ENCODE measurements around the gene EPB41L1.
A peak's percentile ranks its signal among the peaks of the same experiment; 100 is the strongest.
"Not testable (repeated sequence)": the region's sequence is repeated elsewhere in the genome, so short reads cannot be mapped to it uniquely, and the experiment has no call there.

EPB41L1 gene

GRCh38 chr20:36126836-36127527 is 27.6 kb upstream of the EPB41L1 start:
- no peak for DNase-seq (ENCODE audit: low read depth in 2 of 2)

- DNase-seq (ENCODE audit: low read depth in 2 of 2), result no peak
These were observed 25.9 kb upstream of the EPB41L1 start for GRCh38 chr20:36128463-36129159.

- no peak for DNase-seq (ENCODE audit: low read depth in 2 of 2)
These were observed 25.4 kb upstream of the EPB41L1 start for GRCh38 chr20:36129160-36129543.

GRCh38 chr20:36130390-36130789 is 24.1 kb upstream of the EPB41L1 start:
- no peak for DNase-seq (ENCODE audit: low read depth in 2 of 2)

- no peak for DNase-seq (ENCODE audit: low read depth in 2 of 2)
These were observed 21.7 kb upstream of the EPB41L1 start for GRCh38 chr20:36132802-36133211.

GRCh38 chr20:36133821-36134220 is 20.7 kb upstream of the EPB41L1 start:
- no peak for DNase-seq (ENCODE audit: low read depth in 2 of 2)

GRCh38 chr20:36135159-36135558 is 19.4 kb upstream of the EPB41L1 start:
- DNase-seq (ENCODE audit: low read depth in 2 of 2), result no peak

GRCh38 chr20:36135821-36136220 is 18.7 kb upstream of the EPB41L1 start:
- DNase-seq (ENCODE audit: low read depth in 2 of 2), result no peak

GRCh38 chr20:36137313-36137712 is 17.2 kb upstream of the EPB41L1 start:
- not testable (repeated sequence) for DNase-seq (ENCODE audit: low read depth in 2 of 2)

- DNase-seq (ENCODE audit: low read depth in 2 of 2), result no peak
These were observed 13.2 kb upstream of the EPB41L1 start for GRCh38 chr20:36141310-36141709.

- no peak for DNase-seq (ENCODE audit: low read depth in 2 of 2)
These were observed 10.2 kb upstream of the EPB41L1 start for GRCh38 chr20:36144336-36144735.

- DNase-seq (ENCODE audit: low read depth in 2 of 2), result no peak
These were observed 8.4 kb upstream of the EPB41L1 start for GRCh38 chr20:36145877-36146707.

- no peak for DNase-seq (ENCODE audit: low read depth in 2 of 2)
These were observed 6.8 kb upstream of the EPB41L1 start for GRCh38 chr20:36147690-36148089.

GRCh38 chr20:36148439-36148838 is 6.1 kb upstream of the EPB41L1 start:
- DNase-seq (ENCODE audit: low read depth in 2 of 2), result no peak

GRCh38 chr20:36149012-36149411 is 5.5 kb upstream of the EPB41L1 start:
- DNase-seq (ENCODE audit: low read depth in 2 of 2), result no peak

- no peak for DNase-seq (ENCODE audit: low read depth in 2 of 2)
These were observed 5.1 kb upstream of the EPB41L1 start for GRCh38 chr20:36149469-36149868.

GRCh38 chr20:36150489-36150846 is 4.1 kb upstream of the EPB41L1 start:
- no peak for DNase-seq (ENCODE audit: low read depth in 2 of 2)

GRCh38 chr20:36150847-36151539 is 3.5 kb upstream of the EPB41L1 start:
- no peak for DNase-seq (ENCODE audit: low read depth in 2 of 2)

GRCh38 chr20:36152261-36152660 is 2.3 kb upstream of the EPB41L1 start:
- no peak for DNase-seq (ENCODE audit: low read depth in 2 of 2)

GRCh38 chr20:36153204-36153603 is 1.3 kb upstream of the EPB41L1 start:
- DNase-seq (ENCODE audit: low read depth in 2 of 2), result no peak

- DNase-seq (ENCODE audit: low read depth in 2 of 2), result peak in 1 of 2 donors; percentile 17
These were observed 522 bp upstream of the EPB41L1 start for GRCh38 chr20:36153736-36154699.

All from stimulated activated CD8-positive, alpha-beta memory T cell treated with anti-CD3 and anti-CD28 coated beads, Interleukin-15, amount 100 ng/mL, for 48 hours (primary cell).